Esophagus muscularis mucosa (tissue), 3 donors: Measurements from ENCODE around the gene HECA.

Experiments
- CTCF ChIP-seq, 3 experiments: fragments of 200-600 bp in 2 of 3; fragments of 450-650 bp in 1 of 3; sonication (generic) in 2 of 3; IDR thresholded peaks; one replicate each; pipeline ENCODE4 v1.5.1; 2017 to 2019; ENCODE audit warnings: antibody characterized with exemption in 3 of 3, mild to moderate bottlenecking in 2 of 3, moderate library complexity in 1 of 3
- POLR2A ChIP-seq: fragments of 450-650 bp; IDR thresholded peaks from one replicate; pipeline ENCODE4 v1.6.1; 2017; ENCODE audit warnings: antibody characterized with exemption, moderate library complexity, mild to moderate bottlenecking, low read depth

- TF ChIP-seq CTCF (IDR thresholded peaks at IDR 0.05) (no peak), POLR2A (no peak)
These were observed 7.9 kb upstream of the HECA start for GRCh38 chr6:139126931-139127330.
